Endothelial cell of umbilical vein (primary cell): ENCODE results near the gene ZNRD2.
"Not testable (repeated sequence)": the region's sequence is repeated elsewhere in the genome, so short reads cannot be mapped to it uniquely, and the experiment has no call there.

Experiments
- CTCF ChIP-seq, 2 donors: IDR thresholded peaks; 1 replicate in 1 of 2; 2 replicates in 1 of 2; pipeline ENCODE4 v1.5.1; 2011; ENCODE audit warnings: low read length in 2 of 2, mild to moderate bottlenecking in 2 of 2, moderate library complexity in 2 of 2, control low read depth in 1 of 2, inconsistent platforms in 1 of 2, low read depth in 1 of 2; ENCODE audit not compliant: insufficient read depth in 1 of 2; ENCODE audit errors: extremely low read depth in 1 of 2
- EZH2 ChIP-seq: IDR thresholded peaks from 2 replicates; pipeline ENCODE4 v1.6.1; 2012; ENCODE audit warnings: borderline replicate concordance, low read depth, mild to moderate bottlenecking, moderate library complexity, low read length, inconsistent platforms; ENCODE audit not compliant: severe bottlenecking
- FOS ChIP-seq: IDR thresholded peaks from 2 replicates; pipeline ENCODE4 v1.6.1; 2011; ENCODE audit warnings: mild to moderate bottlenecking, low read length, moderate library complexity, borderline replicate concordance; ENCODE audit not compliant: insufficient read depth
- MYC ChIP-seq: IDR thresholded peaks from one replicate; pipeline ENCODE4 v1.6.1; 2011; ENCODE audit warnings: mild to moderate bottlenecking, low read depth, low read length
- POLR2A ChIP-seq: IDR thresholded peaks from 2 replicates; pipeline ENCODE4 v1.6.1; 2012; ENCODE audit warnings: low read depth, mild to moderate bottlenecking, control low read depth, low read length
- POLR2AphosphoS5 ChIP-seq: IDR thresholded peaks from 2 replicates; pipeline ENCODE4 v1.6.1; 2012; ENCODE audit warnings: low read depth, mild to moderate bottlenecking, control low read depth, low read length, moderate library complexity; ENCODE audit not compliant: insufficient read depth

- not testable (repeated sequence) for TF ChIP-seq EZH2; CTCF (IDR thresholded peaks at IDR 0.05; ENCODE audit: extremely low read depth in 1 of 2, insufficient read depth in 1 of 2, low read depth in 1 of 2, low read length in 2 of 2); POLR2AphosphoS5; MYC; POLR2A; FOS
Observed at GRCh38 chr11:65523631-65523968, 46.7 kb upstream of the ZNRD2 start.
